IMR-90 (cell line): ENCODE measurements around the gene BTBD10. TPM values are rescaled to one million over a fixed set of nuclear protein-coding genes. Genes with fewer than 3 reads are reported as not detected.

Experiments
- ATAC-seq: fragments of 200-7000 bp; cut with Tn5 transposase; 2 replicates; pipeline ENCODE4 v1.9.1; 2020; ENCODE audit warnings: low read depth, mild to moderate bottlenecking, moderate library complexity
- BruUV-seq: library from RNA; stranded (reverse); fragments of 400-500 nt; replicated peaks from 2 replicates; lab custom pipeline; 2021; lab: Mats Ljungman, UMichigan
- CTCF ChIA-PET: fragments of 300-600 bp; formaldehyde crosslinking; extraction: SDS; loops from one replicate; lab custom pipeline; 2021; ENCODE audit warnings: antibody characterized with exemption; lab: Yijun Ruan, JAX
- POLR2A ChIA-PET: fragments of 300-600 bp; sonication (Branson Sonifier 250); formaldehyde crosslinking; loops from one replicate; lab custom pipeline; 2022; ENCODE audit warnings: antibody characterized with exemption; ENCODE audit not compliant: unreplicated experiment; lab: Charles Lee
- DNase-seq: peaks from one replicate; pipeline ENCODE4 v3.0.0; 2013
- H2AFZ ChIP-seq: replicated peaks from 2 replicates; pipeline ENCODE3; 2013; ENCODE audit warnings: low read length, mild to moderate bottlenecking; ENCODE audit not compliant: poor library complexity
- H2AK5ac ChIP-seq: 2 replicates; pipeline ENCODE4 v1.6.1; 2013; ENCODE audit warnings: low read depth, low read length, inconsistent platforms
- H2AK9ac ChIP-seq: replicated peaks from 2 replicates; pipeline ENCODE3; 2013; ENCODE audit warnings: mild to moderate bottlenecking, low read depth, low read length, moderate library complexity; ENCODE audit not compliant: poor library complexity
- H2BK120ac ChIP-seq: 2 replicates; pipeline ENCODE4 v1.6.1; 2013; ENCODE audit warnings: low read depth, low read length, inconsistent platforms
- H2BK15ac ChIP-seq: 3 replicates; pipeline ENCODE4 v1.6.1; 2013; ENCODE audit warnings: low read depth, low read length, inconsistent platforms
- H2BK20ac ChIP-seq: 2 replicates; pipeline ENCODE4 v1.6.1; 2013; ENCODE audit warnings: low read depth, mild to moderate bottlenecking, inconsistent platforms, low read length, moderate library complexity
- H2BK5ac ChIP-seq: 2 replicates; pipeline ENCODE4 v1.6.1; 2013; ENCODE audit warnings: mild to moderate bottlenecking, low read depth, low read length, inconsistent platforms; ENCODE audit not compliant: poor library complexity, severe bottlenecking
- H3K14ac ChIP-seq: replicated peaks from 2 replicates; pipeline ENCODE4 v1.6.1; 2013; ENCODE audit warnings: low read depth, low read length, inconsistent platforms
- H3K18ac ChIP-seq: 2 replicates; pipeline ENCODE4 v1.6.1; 2013; ENCODE audit warnings: low read depth, low read length, control low read depth
- H3K23ac ChIP-seq: 2 replicates; pipeline ENCODE4 v1.6.1; 2013; ENCODE audit warnings: low read depth, low read length, inconsistent platforms
- H3K27ac ChIP-seq: 2 replicates; pipeline ENCODE4 v1.5.1; 2013; ENCODE audit warnings: mild to moderate bottlenecking, control low read depth, low read length; ENCODE audit not compliant: insufficient read depth
- H3K27me3 ChIP-seq: 2 replicates; pipeline ENCODE4 v1.6.1; 2013; ENCODE audit warnings: low read length; ENCODE audit not compliant: control insufficient read depth, insufficient read depth
- H3K36me3 ChIP-seq: 2 replicates; pipeline ENCODE4 v1.6.1; 2013; ENCODE audit warnings: low read length, mixed read lengths; ENCODE audit not compliant: control insufficient read depth, insufficient read depth
- H3K4ac ChIP-seq: 2 replicates; pipeline ENCODE4 v1.6.1; 2013; ENCODE audit warnings: low read depth, low read length, inconsistent platforms
- H3K4me1 ChIP-seq: 2 replicates; pipeline ENCODE4 v1.6.1; 2013; ENCODE audit warnings: low read length, mixed read lengths; ENCODE audit not compliant: control insufficient read depth, insufficient read depth
- H3K4me2 ChIP-seq: 2 replicates; pipeline ENCODE4 v1.6.1; 2013; ENCODE audit warnings: low read depth, mild to moderate bottlenecking, control low read depth, low read length, moderate library complexity
- H3K4me3 ChIP-seq: 2 replicates; pipeline ENCODE4 v1.5.1; 2013; ENCODE audit warnings: low read depth, mild to moderate bottlenecking, control low read depth, low read length, moderate library complexity; ENCODE audit not compliant: insufficient read depth
- H3K56ac ChIP-seq: 2 replicates; pipeline ENCODE4 v1.6.1; 2013; ENCODE audit warnings: low read length, inconsistent platforms; ENCODE audit not compliant: insufficient read depth; ENCODE audit errors: extremely low read depth
- H3K79me1 ChIP-seq, 2 experiments: 2 replicates each; pipeline ENCODE4 v1.6.1; 2013; ENCODE audit warnings: low read length in 2 of 2, inconsistent platforms in 1 of 2, low read depth in 1 of 2
- H3K9ac ChIP-seq: 2 replicates; pipeline ENCODE4 v1.6.1; 2013; ENCODE audit warnings: low read depth, low read length, control low read depth
- H3K9me1 ChIP-seq: 2 replicates; pipeline ENCODE4 v1.6.1; 2013; ENCODE audit warnings: low read length, inconsistent platforms; ENCODE audit not compliant: insufficient read depth
- H3K9me3 ChIP-seq: 2 replicates; pipeline ENCODE4 v1.6.1; 2013; ENCODE audit warnings: low read length; ENCODE audit not compliant: control insufficient read depth, insufficient read depth
- H4K20me1 ChIP-seq: 2 replicates; pipeline ENCODE4 v1.6.1; 2013; ENCODE audit warnings: low read length, inconsistent platforms; ENCODE audit not compliant: insufficient read depth
- H4K5ac ChIP-seq: 2 replicates; pipeline ENCODE4 v1.6.1; 2013; ENCODE audit warnings: mild to moderate bottlenecking, low read depth, low read length, control low read depth
- H4K8ac ChIP-seq, 2 experiments: 2 replicates each; pipeline ENCODE4 v1.6.1; 2013; ENCODE audit warnings: low read depth in 2 of 2, low read length in 2 of 2, control low read depth in 1 of 2, inconsistent platforms in 1 of 2
- H4K91ac ChIP-seq: 2 replicates; pipeline ENCODE4 v1.6.1; 2013; ENCODE audit warnings: low read depth, low read length, inconsistent platforms; ENCODE audit not compliant: insufficient read depth
- FOS ChIP-seq: fragments of 150-350 bp; IDR thresholded peaks from 2 replicates; pipeline ENCODE4 v1.6.1; 2016; ENCODE audit warnings: low read depth, low read length
- RCOR1 ChIP-seq: IDR thresholded peaks from 2 replicates; pipeline ENCODE4 v1.6.1; 2012; ENCODE audit warnings: mild to moderate bottlenecking, low read length, improper control_type of control experiment; ENCODE audit not compliant: insufficient replicate concordance
- WGBS, 2 experiments: methylation state at CpG; one replicate each; pipeline versions ENCODE4 v1.1.5 to v1.1.7; 2013; ENCODE audit warnings: missing lambda C conversion rate in 2 of 2; ENCODE audit not compliant: insufficient read length in 1 of 2; ENCODE audit errors: extremely low coverage in 2 of 2; 5-methylcytosine and 5-hydroxymethylcytosine counted together
- dilution Hi-C: fragments of 300-500 bp; cut with HindIII; formaldehyde crosslinking; loops from one replicate; pipeline ENCODE4 v1.14.3; 2018; ENCODE audit warnings: low sequenced_read_pairs; ENCODE audit not compliant: unreplicated experiment
- in situ Hi-C: fragments of 300-500 bp; cut with MboI; formaldehyde crosslinking; loops from 3 replicates; pipeline ENCODE4 v1.14.3; 2019; ENCODE audit warnings: low sequenced_read_pairs, inconsistent platforms, mixed read lengths
- intact Hi-C: fragments of 100-400 bp; cut with micrococcal nuclease; formaldehyde crosslinking; loops from 2 replicates; pipeline ENCODE4 v1.10.0; 2022
- polyA plus RNA-seq, 3 experiments: library from polyadenylated mRNA; depleted of rRNA; stranded (reverse); fragments of >200 nt; gene quantifications; 2 replicates each; pipeline ENCODE4 v1.2.3, GENCODE V29; 2012; ENCODE audit warnings: low replicate concordance in 1 of 3
- total RNA-seq: library from RNA; depleted of rRNA; stranded (reverse); fragments of >200 nt; gene quantifications from 2 replicates; pipeline ENCODE4 v1.2.3, GENCODE V29; 2012

The BTBD10 gene
- total and polyA plus RNA-seq, 2 of the 4 experiments (the other 2 are of a cell fraction) = 32.5 to 59.9 TPM

- H2AFZ ChIP-seq = peak overlapping the region; percentile 37
- CTCF ChIA-PET = no interaction called here
- peak; percentile 77 for DNase-seq
These were observed 104.3 kb downstream of the BTBD10 start for GRCh38 chr11:13358596-13359270.

More at GRCh38 chr11:13358596-13359270, 104.3 kb downstream of the BTBD10 start:
- H2BK120ac ChIP-seq = no peak overlapping the region
- H2AK5ac ChIP-seq = no peak overlapping the region
- H4K8ac ChIP-seq = peak overlapping the region in 1 of 2 experiments; percentile 43; a peak in 2 of 4 replicates
- no peak overlapping the region for H2BK15ac ChIP-seq
- H3K79me1 ChIP-seq = no peaks in the 10 kb centered on the region
- in situ Hi-C loops (no loop called here), intact Hi-C loops (no loop called here), dilution Hi-C loops (no loop called here)
- H3K4me3 ChIP-seq = no peak overlapping the region
- BruUV-seq = no TSS peak
- H2AK9ac ChIP-seq = no peak overlapping the region
- no peak overlapping the region for H3K56ac ChIP-seq
- peak overlapping the region; percentile 16; the same call in 1 of the 2 replicates for H2BK20ac ChIP-seq
- TF ChIP-seq RCOR1 (no peak), FOS (peak; percentile 42; the same call in 1 of the 2 replicates)
- H4K5ac ChIP-seq = no peak overlapping the region; the same call in 1 of the 2 replicates
- no peak overlapping the region for H3K9ac ChIP-seq
- H4K20me1 ChIP-seq = no peaks in the 10 kb centered on the region
- peak overlapping the region; percentile 47; the same call in 1 of the 2 replicates for H3K14ac ChIP-seq
- H3K4ac ChIP-seq = no peak overlapping the region
- H3K18ac ChIP-seq = no peak overlapping the region
- no peak overlapping the region for H2BK5ac ChIP-seq
- ATAC-seq = peak; percentile 54
- peak overlapping the region; percentile 34; the same call in 1 of the 2 replicates for H3K4me2 ChIP-seq
- H3K36me3 ChIP-seq = peaks cover 20% of the 10 kb centered on the region
- H3K27me3 ChIP-seq = no peaks in the 10 kb centered on the region
- H3K27ac ChIP-seq = no peak overlapping the region
- no peak overlapping the region for H4K91ac ChIP-seq
- WGBS, 2 experiments = 20% methylated on average over 1 of the region's 6 CpGs; no CpG with 5 or more reads in 1 of the 2 experiments
- H3K9me1 ChIP-seq = peaks cover 1% of the 10 kb centered on the region; the same call in 1 of the 2 replicates
- no peaks in the 10 kb centered on the region for H3K9me3 ChIP-seq
- peaks cover 2% of the 10 kb centered on the region; the same call in 1 of the 2 replicates for H3K4me1 ChIP-seq
- peak overlapping the region; percentile 22; the same call in 1 of the 2 replicates for H3K23ac ChIP-seq
- POLR2A ChIA-PET = no interaction called here
